ENCODE data around the gene PTPRK.

Gene PTPRK

DNA sequence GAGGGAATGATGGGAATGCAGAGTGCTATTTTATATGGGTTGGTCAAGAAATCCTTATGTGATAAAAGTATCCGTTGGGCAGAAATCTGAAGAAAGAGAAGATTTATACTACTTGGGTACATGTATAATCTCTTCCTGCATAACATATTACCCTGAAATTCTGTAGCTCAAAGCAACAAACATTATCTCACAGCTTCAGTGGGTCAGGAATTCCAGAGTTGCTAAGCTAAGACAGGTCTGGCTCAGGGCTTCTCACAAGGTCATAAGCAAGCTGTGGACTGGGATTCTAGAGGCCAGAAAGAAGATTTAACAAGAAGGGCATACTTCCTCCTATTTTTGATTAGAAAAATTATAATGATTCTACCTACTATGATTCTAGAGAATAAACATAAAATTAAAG, 447.0 kb downstream of the PTPRK start:
- Histone ChIP-seq H3K4me3 (ENCODE audit: low read depth, low read length) (no peak overlapping the region), H3K27me3 (ENCODE audit: insufficient read depth, low read depth, severe bottlenecking) (no peaks in the 10 kb centered on the region), H3K9me3 (ENCODE audit: severe bottlenecking) (no peaks in the 10 kb centered on the region), H3K36me3 (no peaks in the 10 kb centered on the region), H3K27ac (no peak overlapping the region)
- DNase-seq = no peak
- TF ChIP-seq, protein P1, sequence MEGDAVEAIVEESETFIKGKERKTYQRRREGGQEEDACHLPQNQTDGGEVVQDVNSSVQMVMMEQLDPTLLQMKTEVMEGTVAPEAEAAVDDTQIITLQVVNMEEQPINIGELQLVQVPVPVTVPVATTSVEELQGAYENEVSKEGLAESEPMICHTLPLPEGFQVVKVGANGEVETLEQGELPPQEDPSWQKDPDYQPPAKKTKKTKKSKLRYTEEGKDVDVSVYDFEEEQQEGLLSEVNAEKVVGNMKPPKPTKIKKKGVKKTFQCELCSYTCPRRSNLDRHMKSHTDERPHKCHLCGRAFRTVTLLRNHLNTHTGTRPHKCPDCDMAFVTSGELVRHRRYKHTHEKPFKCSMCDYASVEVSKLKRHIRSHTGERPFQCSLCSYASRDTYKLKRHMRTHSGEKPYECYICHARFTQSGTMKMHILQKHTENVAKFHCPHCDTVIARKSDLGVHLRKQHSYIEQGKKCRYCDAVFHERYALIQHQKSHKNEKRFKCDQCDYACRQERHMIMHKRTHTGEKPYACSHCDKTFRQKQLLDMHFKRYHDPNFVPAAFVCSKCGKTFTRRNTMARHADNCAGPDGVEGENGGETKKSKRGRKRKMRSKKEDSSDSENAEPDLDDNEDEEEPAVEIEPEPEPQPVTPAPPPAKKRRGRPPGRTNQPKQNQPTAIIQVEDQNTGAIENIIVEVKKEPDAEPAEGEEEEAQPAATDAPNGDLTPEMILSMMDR (IDR thresholded peaks at IDR 0.05; ENCODE audit: low read depth, low read length) = no peak

DNA sequence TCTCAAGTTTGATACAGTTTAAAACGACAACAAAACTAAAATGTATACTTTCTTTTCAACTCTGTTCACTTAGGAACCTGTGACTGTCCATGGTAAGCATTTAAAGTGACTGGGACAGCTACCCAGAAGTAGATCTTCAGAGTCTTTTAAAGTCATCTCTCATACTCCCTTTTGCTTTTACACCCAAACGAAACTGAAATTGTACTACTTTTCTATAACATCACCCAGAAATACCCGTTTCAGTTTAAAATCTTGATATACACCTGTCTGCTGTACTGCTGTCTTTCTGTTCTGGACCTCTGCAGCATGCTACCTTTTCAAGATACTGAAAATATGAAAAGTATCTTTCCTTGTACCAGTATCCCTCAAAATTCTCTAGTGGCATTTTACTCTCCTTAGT, 449.2 kb downstream of the PTPRK start:
- TF ChIP-seq, protein P1 (IDR thresholded peaks at IDR 0.05; ENCODE audit: low read depth, low read length) = no peak
- no peaks in the 10 kb centered on the region for H3K9me3 ChIP-seq (ENCODE audit: severe bottlenecking)
- no peak overlapping the region for H3K27ac ChIP-seq
- no peaks in the 10 kb centered on the region for H3K36me3 ChIP-seq
- no peak overlapping the region for H3K4me3 ChIP-seq (ENCODE audit: low read depth, low read length)
- H3K27me3 ChIP-seq (ENCODE audit: insufficient read depth, low read depth, severe bottlenecking) = no peaks in the 10 kb centered on the region
- no peak for DNase-seq

DNA sequence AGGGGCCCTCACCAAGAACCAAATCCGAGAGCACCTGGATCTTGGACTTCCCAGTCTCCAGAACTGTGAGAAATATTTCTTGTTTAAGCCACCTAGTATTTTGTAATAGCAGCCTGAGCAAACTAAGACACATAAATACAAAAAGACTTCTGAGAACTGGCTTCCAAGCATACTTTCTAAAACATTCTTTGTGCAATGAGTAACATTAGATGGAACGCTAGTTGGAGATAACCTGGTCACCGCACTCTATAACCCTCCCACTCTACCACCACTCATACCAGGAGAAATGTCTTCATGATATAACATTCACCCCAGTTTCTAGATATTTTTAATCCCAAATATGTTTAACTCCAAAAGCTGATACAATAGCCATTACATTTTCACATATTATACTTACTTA, 450.0 kb downstream of the PTPRK start:
- no peak for DNase-seq
- Histone ChIP-seq H3K36me3 (no peaks in the 10 kb centered on the region), H3K27me3 (ENCODE audit: insufficient read depth, low read depth, severe bottlenecking) (no peaks in the 10 kb centered on the region), H3K9me3 (ENCODE audit: severe bottlenecking) (no peaks in the 10 kb centered on the region), H3K27ac (no peak overlapping the region), H3K4me3 (ENCODE audit: low read depth, low read length) (no peak overlapping the region)
- TF ChIP-seq, protein P1 (IDR thresholded peaks at IDR 0.05; ENCODE audit: low read depth, low read length) = no peak

DNA sequence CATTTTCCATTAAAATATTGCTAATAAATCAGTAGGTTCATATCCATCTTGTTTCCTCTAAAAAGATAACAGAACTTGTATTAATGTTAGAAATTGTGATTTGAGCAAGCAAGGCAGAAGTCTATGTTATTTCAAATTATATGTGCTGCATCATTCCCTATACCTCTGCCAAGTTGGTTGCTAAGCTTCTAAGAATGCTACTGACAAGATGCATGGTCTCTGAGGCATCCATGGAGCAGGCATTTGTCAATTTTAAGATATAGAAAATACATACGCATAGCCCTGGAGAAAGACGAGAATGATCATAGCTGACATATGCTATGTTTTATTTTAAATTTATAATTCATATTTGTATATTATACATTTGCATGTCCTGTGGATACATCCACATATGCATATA, 451.2 kb downstream of the PTPRK start:
- no peaks in the 10 kb centered on the region for H3K36me3 ChIP-seq
- H3K9me3 ChIP-seq (ENCODE audit: severe bottlenecking) = no peaks in the 10 kb centered on the region
- H3K4me3 ChIP-seq (ENCODE audit: low read depth, low read length) = no peak overlapping the region
- TF ChIP-seq, protein P1 (IDR thresholded peaks at IDR 0.05; ENCODE audit: low read depth, low read length) = no peak
- no peaks in the 10 kb centered on the region for H3K27me3 ChIP-seq (ENCODE audit: insufficient read depth, low read depth, severe bottlenecking)
- DNase-seq = no peak
- no peak overlapping the region for H3K27ac ChIP-seq

DNA sequence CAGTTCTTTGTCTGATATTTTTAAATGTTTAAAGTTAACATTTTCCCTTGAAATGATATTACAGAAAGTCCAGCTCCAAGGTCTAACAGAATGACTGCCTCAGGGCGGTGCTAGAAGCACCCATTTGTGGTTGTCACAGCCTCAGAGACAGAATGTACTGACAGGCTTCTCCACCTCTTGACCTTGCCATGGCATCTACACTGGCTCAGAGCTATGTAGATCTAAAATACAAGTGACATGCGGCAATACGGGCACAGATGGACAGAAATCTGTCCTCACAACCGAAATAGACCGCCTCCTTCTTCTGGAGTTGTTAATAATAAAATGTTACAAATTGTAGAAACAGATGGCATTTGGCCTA, 452.3 kb downstream of the PTPRK start:
- no peaks in the 10 kb centered on the region for H3K9me3 ChIP-seq (ENCODE audit: severe bottlenecking)
- peak; percentile 7 for DNase-seq
- no peaks in the 10 kb centered on the region for H3K27me3 ChIP-seq (ENCODE audit: insufficient read depth, low read depth, severe bottlenecking)
- H3K36me3 ChIP-seq = no peaks in the 10 kb centered on the region
- no peak overlapping the region for H3K27ac ChIP-seq
- H3K4me3 ChIP-seq (ENCODE audit: low read depth, low read length) = no peak overlapping the region
- TF ChIP-seq, protein P1 (IDR thresholded peaks at IDR 0.05; ENCODE audit: low read depth, low read length) = no peak

DNA sequence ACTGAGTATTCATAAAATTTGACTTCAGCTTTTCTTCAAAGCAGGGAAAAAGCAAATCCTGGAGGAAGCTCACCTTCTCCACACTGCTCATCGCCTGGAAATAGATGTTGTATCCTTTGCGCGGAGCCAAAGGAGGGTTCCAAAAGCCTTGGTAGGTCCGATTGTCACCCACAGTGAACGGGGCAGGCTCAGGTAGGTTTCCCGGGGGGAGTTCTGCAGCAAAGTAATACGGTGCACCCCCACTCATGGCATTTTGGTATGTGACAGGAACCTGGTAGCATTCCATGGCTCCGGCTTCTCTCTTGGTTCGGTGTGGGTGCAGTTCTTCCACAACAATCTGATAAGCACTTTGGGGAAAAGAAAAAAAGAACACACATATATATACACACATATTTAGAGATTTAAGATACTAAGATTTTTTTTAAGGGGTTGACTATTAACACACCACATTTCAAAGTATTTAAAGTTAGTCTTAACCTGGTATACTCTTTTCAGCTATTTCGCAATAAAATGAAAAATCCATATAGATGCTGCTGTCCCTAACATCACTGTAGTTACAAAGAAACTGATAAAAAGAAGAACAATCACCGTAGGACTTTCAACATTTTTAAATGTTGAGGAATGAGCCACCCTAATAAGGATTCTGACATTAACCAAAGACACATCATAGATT, 452.8 kb downstream of the PTPRK start:
- DNase-seq = no peak
- Histone ChIP-seq H3K4me3 (ENCODE audit: low read depth, low read length) (no peak overlapping the region), H3K27ac (no peak overlapping the region), H3K27me3 (ENCODE audit: insufficient read depth, low read depth, severe bottlenecking) (no peaks in the 10 kb centered on the region), H3K9me3 (ENCODE audit: severe bottlenecking) (no peaks in the 10 kb centered on the region), H3K36me3 (no peaks in the 10 kb centered on the region)
- TF ChIP-seq, protein P1 (IDR thresholded peaks at IDR 0.05; ENCODE audit: low read depth, low read length) = no peak
